GM18520 (cell line): ENCODE results near the gene DLGAP1.

Experiments
- ATAC-seq: cut with Tn5 transposase; IDR thresholded peaks from one replicate; pipeline ENCODE4 v1.9.1; 2021; ENCODE audit not compliant: unreplicated experiment

The DLGAP1 gene

DNA sequence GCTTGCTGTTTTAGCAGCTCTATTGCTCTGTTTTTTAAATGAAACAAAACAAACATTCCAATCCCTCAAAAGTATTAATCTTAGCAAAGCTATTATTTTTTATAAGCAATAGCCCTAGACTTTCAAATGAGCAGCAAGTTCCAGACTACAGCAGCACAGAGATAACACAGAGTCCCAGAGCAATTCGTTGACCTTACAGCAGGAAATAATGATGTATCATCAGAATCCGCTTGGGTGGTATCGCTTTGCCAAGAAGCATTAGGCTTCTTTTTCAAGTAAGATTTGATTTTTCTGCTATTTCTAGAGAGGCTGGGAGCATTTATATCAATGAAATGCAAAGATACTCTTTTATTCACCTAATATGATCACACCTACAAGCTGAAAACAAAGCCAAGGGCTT is 209.7 kb downstream of the DLGAP1 start:
- no peak for ATAC-seq

DNA sequence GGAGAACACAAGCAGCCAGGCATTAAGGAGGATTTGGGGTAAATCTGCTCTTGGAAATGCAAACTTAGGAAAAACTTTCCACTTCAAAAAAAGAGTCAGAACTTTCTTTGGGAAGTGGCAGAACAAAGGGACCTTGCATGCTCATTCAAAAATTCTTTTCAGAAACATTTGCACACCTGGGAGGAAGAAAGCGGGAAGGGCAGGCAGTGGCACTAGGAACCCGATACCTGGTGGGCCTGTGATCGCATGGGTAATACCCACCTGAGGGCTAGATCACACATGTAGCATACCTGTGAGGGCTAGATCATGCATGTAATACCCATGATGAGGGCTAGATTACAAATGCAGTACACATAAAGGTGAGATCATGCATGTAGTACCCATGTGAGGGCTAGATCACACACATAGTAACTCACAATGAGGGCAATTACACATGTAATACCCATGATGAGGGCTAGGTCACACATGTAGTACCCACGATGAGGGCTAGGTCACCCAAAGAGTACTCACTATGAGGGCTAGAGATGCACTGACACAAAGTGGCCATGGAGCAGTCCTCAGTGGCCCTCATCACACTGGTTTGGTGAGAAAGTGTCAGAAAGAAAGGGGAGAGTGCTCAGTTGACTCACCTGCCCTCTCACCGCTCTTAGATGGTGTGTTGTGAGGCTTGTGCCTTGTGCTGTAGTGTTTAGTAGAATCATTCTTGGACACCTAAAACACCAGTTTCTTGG is 212.5 kb downstream of the DLGAP1 start:
- ATAC-seq = no peak

GRCh38 chr18:4241090-4241617 is 214.0 kb downstream of the DLGAP1 start:
- no peak for ATAC-seq

- no peak for ATAC-seq
Measured at GRCh38 chr18:4238966-4239365, 216.1 kb downstream of the DLGAP1 start.

- no peak for ATAC-seq
Measured at GRCh38 chr18:4237664-4238041, 217.5 kb downstream of the DLGAP1 start.

- ATAC-seq = peak; percentile 43
Measured at GRCh38 chr18:4236940-4237663, 218.0 kb downstream of the DLGAP1 start.

DNA sequence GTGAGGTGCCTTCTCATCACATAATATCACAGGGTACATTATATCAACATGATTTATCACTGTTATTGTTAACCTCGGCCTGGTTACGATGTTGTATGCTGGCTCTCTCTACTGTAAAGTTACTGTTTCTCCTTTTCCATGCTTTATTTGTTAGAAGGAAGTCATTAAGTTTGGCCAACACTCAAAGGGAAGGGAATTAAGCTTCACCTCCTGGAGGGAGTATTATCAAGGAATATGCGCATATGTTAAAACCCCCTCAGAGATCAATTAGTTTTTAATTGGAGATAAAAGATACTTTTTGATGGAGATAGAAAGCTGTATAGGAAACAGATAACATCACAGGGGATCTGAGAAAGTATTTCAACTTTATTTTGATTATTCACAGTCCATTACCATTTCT is 221.6 kb downstream of the DLGAP1 start:
- ATAC-seq = no peak

- ATAC-seq = no peak
Measured at GRCh38 chr18:4232656-4233055, 222.5 kb downstream of the DLGAP1 start.

DNA sequence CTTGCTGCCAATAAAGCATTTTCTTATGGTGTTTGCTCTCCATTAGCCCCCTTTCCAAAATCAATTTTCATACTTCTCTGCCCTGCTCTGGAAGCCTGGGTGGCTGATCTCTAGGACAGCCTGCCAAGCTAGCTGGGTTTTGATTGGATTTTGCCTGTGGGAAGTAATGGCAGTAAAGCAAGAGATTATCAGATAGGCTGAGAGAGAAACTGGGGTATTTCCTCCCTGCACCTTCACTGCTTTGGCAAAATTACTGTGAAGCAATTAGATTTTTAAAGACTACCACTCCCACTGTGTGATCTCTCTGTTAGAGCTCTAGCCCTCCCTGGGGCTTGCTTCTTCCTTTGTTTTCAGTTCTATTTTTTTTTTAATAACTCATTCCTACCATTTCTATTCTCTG is 223.8 kb downstream of the DLGAP1 start:
- no peak for ATAC-seq

DNA sequence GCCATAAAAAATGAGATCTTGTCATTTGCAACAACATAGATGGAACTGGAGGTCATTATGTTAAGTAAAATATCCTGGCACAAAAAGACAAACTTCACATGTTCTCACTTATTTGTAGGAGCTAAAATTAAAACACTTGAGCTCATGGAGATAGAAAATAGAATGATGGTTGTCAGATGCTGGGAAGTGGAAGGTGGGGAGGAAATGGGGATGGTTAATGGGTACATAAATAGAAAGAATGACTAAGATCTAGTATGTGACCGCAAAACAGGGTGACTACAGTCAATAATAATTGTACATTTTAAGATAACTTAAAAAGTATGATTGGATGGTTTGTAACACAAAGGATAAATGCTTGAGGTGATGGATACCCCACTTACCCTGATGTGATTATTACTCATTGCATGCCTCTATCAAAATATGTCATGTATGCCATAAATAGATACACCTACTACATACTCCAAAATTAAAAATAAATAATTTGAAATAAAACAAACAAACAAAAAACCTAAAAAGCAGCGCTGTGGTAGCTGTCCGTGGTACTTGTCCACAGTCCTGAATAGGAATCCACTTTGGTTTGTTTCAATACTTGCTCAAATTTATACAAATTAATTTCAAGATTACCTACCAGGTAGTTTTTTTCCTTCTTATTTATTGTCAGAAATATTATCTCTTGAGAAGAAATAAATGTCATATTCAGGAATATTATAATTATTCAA is 224.5 kb downstream of the DLGAP1 start:
- ATAC-seq = no peak

DNA sequence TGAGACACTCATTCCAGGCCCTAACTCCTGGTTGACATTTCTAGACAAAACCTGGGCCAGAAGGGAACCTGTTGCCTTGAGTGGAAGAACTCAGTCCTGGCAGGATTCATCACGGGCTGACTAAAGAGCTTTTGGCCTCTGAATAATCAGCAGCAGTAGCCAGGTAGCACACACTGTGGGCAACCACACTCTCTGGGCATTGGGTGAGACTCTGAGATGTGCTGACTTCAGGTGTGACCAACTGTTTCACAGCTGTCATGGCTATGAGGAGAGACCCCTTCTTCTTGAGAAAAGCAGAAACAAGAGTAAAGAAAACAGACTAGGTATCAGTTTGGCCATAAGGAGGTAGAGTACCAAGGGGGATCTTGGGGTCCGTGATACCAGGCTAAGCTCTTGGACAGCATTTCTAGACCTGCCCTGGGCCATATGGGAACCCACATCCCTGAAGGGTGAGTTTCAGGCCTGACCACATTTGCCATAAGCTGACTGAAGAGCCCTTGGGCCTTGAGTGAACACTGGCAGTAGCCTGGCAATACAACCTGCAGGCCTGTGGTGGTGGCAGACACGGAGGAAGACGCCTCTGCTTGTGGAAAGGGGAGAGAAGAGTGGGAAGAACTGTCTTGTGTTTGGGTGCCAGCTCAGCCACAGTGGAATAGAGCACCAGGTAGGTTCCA is 230.9 kb downstream of the DLGAP1 start:
- no peak for ATAC-seq

DNA sequence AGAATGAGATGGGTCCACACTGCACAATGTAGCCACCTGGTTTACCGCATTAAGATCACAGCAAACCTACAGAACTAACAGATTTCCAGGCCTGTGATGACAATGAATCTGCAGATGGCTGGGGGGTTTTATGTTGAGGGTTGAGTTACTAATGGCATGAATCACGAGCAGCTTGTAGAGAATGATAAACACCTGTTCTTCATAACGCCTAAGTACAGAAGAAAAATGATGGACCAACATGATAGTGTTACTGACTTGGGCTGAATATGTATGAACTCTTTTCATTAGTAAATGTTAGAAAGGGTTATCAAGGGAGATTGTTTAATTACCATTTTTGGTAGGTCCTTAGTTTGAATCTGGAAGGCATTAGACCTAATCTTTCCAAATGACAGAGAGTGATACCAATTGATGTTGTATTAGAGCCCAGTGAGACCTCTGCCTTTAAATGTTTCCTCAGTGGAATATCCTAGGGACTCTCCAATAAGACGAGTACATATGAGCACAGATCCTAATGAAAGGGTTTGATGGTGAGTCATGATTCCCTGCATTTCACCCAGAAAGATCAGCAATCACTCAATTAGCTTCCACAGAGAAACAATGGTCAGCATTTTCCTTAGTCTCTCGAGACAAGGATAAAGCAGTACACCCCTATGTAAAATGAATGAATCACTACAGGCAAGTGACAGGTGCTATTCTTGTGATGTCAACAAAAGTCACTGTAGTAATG is 243.8 kb downstream of the DLGAP1 start:
- ATAC-seq = no peak

GRCh38 chr18:4208366-4208765 is 246.7 kb downstream of the DLGAP1 start:
- no peak for ATAC-seq

DNA sequence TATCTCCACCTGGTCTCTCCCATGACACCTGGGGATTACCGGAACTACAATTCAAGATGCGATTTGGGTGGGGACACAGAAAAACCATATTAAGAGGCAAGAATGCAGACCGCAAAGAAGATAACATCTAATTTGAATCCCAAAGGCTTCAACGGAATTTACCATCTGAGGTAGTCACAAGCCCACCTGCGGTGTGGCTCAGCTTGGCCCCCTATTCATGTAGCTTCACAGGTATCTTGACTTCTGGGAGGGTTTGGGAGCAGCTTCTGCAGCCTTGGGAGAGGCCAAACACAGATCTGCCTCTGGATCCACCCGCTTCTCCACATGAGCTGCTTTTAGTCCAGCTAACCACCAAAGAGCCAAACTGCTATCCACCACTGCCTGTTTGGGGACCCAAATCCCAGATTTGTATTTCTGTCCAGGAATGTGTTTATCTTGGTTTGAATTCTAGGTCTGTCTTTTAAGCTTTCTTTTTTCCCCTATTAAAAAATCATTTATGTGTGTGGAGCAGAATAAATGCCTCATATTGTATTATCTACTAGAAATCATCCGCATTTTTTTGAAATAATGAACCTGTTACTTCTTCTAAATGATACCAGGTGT is 247.6 kb downstream of the DLGAP1 start:
- no peak for ATAC-seq

DNA sequence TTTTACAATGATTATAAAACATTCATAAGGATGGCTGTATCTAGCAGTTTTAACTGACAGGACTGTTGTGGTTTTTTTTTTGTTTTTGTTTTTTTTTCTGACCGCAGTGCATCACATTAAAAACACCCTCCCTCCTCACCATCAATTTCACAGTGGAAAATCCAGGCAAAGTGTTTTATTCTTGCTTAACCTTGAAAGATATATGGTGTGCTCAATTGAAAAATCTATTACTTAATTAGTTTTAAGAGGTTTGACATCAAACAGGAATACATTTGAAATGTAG is 250.7 kb downstream of the DLGAP1 start:
- ATAC-seq = no peak

- ATAC-seq = no peak
Measured at GRCh38 chr18:4203568-4204437, 251.3 kb downstream of the DLGAP1 start.

DNA sequence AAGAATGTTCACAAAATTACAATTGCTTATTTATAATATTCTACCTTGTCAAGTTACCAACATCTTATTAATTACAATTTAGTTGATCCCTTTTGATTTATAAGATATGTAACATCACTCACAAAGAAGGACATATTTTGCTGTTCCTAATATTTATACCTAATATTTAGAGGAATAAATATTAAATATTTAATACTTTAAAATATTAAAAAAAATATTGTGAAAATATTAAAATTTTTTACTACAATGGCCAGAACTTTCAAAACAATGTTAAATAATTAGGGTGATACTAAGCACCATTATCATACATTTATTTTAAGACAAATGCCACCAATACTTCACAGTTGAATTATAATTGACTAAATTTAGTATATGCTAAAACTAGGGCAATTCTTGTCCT is 254.7 kb downstream of the DLGAP1 start:
- no peak for ATAC-seq

DNA sequence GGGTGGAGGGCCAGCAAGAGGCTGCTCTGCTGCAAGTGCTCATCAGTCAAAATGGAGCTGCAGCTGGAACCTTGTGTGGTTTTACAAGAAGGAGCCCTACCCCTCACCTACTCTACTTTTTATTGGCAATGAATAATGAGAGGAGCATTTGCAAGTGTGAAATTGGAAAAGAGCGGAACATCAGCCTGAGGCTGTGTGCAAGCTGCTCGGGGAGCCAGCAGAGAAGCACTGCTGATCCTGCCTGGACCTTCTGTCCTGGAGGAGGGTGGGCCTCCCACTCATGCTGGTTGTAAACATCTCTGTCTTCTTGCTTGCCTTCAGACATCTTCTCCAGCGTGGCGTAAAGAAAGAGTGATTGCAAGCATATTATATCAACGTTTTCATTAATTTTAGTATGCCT is 256.2 kb downstream of the DLGAP1 start:
- ATAC-seq = no peak

- ATAC-seq = no peak
Measured at GRCh38 chr18:4196351-4196750, 258.8 kb downstream of the DLGAP1 start.
